GM12878 (cell line): ENCODE results near the gene DNAJC3.

Source experiments
- CHD2 ChIP-seq: IDR thresholded peaks from 2 replicates; pipeline ENCODE4 v1.6.1; 2011; ENCODE audit warnings: low read depth, low read length, improper control_type of control experiment, borderline replicate concordance
- MTA2 ChIP-seq: fragments of 450-650 bp; IDR thresholded peaks from 2 replicates; pipeline ENCODE4 v1.6.1; 2016; ENCODE audit warnings: low read depth, mild to moderate bottlenecking, moderate library complexity
- NR2C2 ChIP-seq: IDR thresholded peaks from 2 replicates; pipeline ENCODE4 v1.6.1; 2011; ENCODE audit warnings: borderline replicate concordance, low read depth; ENCODE audit not compliant: control insufficient read depth, insufficient read length
- PRDM15 ChIP-seq: fragments of 450-650 bp; formaldehyde crosslinking; IDR thresholded peaks from 2 replicates; pipeline ENCODE4 v1.4.0; 2020; ENCODE audit warnings: mild to moderate bottlenecking, moderate library complexity
- SIN3A ChIP-seq: IDR thresholded peaks from 2 replicates; pipeline ENCODE4 v1.6.1; 2012; ENCODE audit warnings: low read depth, low read length, improper control_type of control experiment
- SP1 ChIP-seq: IDR thresholded peaks from one replicate; pipeline ENCODE4 v1.6.1; 2011; ENCODE audit warnings: low read depth, low read length
- TCF7 ChIP-seq: IDR thresholded peaks from 2 replicates; pipeline ENCODE4 v1.6.1; 2014; ENCODE audit warnings: antibody characterized with exemption, borderline replicate concordance
- USF2 ChIP-seq: IDR thresholded peaks from 2 replicates; pipeline ENCODE4 v1.6.1; 2011; ENCODE audit warnings: low read depth, low read length, improper control_type of control experiment, borderline replicate concordance
- TF ChIP-seq, protein P1 (sequence below), 3 experiments: IDR thresholded peaks in 2 of 3; conservative IDR thresholded peaks in 1 of 3; 2 replicates each; pipeline ENCODE4 v1.5.1; 2011; ENCODE audit warnings: low read depth in 3 of 3, low read length in 3 of 3, mild to moderate bottlenecking in 3 of 3, control low read depth in 2 of 3, moderate library complexity in 2 of 3, inconsistent platforms in 1 of 3, mixed read lengths in 1 of 3; ENCODE audit not compliant: control insufficient read depth in 2 of 3, insufficient read depth in 1 of 3; ENCODE audit errors: extremely low read depth in 1 of 3
- TF ChIP-seq, protein P2 (sequence below): fragments of 450-650 bp; formaldehyde crosslinking; IDR thresholded peaks from 2 replicates; pipeline ENCODE4 v1.4.0; 2022; ENCODE audit warnings: mild to moderate bottlenecking, moderate library complexity

DNA sequence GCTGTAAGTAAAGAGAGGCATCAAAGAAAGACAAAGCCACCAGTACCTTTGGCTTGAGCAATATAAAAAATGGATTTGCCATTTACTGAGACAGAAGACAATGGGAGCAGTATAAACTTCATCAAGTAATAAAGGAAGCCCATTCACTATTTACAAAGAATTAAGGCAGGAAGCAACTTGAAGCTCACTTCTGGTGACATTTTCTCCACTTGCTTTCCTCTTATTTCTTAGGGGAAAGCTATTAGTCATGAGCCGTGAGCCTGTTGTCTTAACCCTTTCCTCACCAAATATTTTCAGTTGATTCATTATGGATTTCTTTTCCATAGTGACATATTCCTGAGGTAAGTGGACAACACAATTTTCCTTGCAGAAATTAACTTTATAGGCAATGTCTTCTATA is 156.8 kb downstream of the DNAJC3 start:
- TF ChIP-seq, protein P1, sequence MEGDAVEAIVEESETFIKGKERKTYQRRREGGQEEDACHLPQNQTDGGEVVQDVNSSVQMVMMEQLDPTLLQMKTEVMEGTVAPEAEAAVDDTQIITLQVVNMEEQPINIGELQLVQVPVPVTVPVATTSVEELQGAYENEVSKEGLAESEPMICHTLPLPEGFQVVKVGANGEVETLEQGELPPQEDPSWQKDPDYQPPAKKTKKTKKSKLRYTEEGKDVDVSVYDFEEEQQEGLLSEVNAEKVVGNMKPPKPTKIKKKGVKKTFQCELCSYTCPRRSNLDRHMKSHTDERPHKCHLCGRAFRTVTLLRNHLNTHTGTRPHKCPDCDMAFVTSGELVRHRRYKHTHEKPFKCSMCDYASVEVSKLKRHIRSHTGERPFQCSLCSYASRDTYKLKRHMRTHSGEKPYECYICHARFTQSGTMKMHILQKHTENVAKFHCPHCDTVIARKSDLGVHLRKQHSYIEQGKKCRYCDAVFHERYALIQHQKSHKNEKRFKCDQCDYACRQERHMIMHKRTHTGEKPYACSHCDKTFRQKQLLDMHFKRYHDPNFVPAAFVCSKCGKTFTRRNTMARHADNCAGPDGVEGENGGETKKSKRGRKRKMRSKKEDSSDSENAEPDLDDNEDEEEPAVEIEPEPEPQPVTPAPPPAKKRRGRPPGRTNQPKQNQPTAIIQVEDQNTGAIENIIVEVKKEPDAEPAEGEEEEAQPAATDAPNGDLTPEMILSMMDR (IDR thresholded peaks at IDR 0.05 in 2 of 3, conservative IDR thresholded peaks at IDR 0.05 in 1 of 3; ENCODE audit: control insufficient read depth in 2 of 3, extremely low read depth in 1 of 3, insufficient read depth in 1 of 3, low read depth in 3 of 3, low read length in 3 of 3), result no peak
- TF ChIP-seq, protein P2, sequence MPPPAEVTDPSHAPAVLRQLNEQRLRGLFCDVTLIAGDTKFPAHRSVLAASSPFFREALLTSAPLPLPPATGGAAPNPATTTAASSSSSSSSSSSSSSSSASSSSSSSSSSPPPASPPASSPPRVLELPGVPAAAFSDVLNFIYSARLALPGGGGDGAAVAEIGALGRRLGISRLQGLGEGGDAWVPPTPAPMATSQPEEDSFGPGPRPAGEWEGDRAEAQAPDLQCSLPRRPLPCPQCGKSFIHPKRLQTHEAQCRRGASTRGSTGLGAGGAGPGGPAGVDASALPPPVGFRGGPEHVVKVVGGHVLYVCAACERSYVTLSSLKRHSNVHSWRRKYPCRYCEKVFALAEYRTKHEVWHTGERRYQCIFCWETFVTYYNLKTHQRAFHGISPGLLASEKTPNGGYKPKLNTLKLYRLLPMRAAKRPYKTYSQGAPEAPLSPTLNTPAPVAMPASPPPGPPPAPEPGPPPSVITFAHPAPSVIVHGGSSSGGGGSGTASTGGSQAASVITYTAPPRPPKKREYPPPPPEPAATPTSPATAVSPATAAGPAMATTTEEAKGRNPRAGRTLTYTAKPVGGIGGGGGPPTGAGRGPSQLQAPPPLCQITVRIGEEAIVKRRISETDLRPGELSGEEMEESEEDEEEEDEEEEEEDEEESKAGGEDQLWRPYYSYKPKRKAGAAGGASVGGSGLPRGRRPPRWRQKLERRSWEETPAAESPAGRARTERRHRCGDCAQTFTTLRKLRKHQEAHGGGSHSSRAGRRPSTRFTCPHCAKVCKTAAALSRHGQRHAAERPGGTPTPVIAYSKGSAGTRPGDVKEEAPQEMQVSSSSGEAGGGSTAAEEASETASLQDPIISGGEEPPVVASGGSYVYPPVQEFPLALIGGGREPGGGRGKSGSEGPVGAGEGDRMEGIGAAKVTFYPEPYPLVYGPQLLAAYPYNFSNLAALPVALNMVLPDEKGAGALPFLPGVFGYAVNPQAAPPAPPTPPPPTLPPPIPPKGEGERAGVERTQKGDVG (CRISPR knock-in tag), result no peak
- TF ChIP-seq CHD2 (no peak), USF2 (no peak), NR2C2 (no peak), PRDM15 (no peak), SIN3A (no peak), MTA2 (no peak), TCF7 (no peak), SP1 (no peak)
